Esophagus squamous epithelium (tissue), 5 donors: ENCODE data around the gene BEND5. TPM values are rescaled to one million over a fixed set of nuclear protein-coding genes. Genes with fewer than 3 reads are reported as not detected.

Experiments used
- DNase-seq: peaks from one replicate; lab custom pipeline; 2025; lab: John Stamatoyannopoulos, UW
- H3K27ac ChIP-seq, 4 donors: fragments of 200-600 bp; sonication (generic); one replicate each; pipeline ENCODE4 v1.5.1; 2016 to 2019; ENCODE audit warnings: mild to moderate bottlenecking in 1 of 4
- H3K27me3 ChIP-seq, 4 donors: fragments of 200-600 bp; sonication (generic); 1 replicate in 3 of 4; 2 replicates in 1 of 4; pipeline versions ENCODE4 v1.5.1 to v1.6.0; 2017 to 2021; ENCODE audit warnings: antibody characterized with exemption in 1 of 4
- H3K36me3 ChIP-seq, 3 donors: fragments of 200-600 bp; sonication (generic); one replicate each; pipeline ENCODE4 v1.5.1; 2016 to 2019
- H3K4me1 ChIP-seq, 3 donors: fragments of 200-600 bp; sonication (generic); one replicate each; pipeline ENCODE4 v1.5.1; 2017 to 2019
- H3K4me3 ChIP-seq, 4 donors: fragments of 200-600 bp; sonication (generic); 1 replicate in 3 of 4; 2 replicates in 1 of 4; pipeline ENCODE4 v1.5.1; 2016 to 2019; ENCODE audit warnings: mild to moderate bottlenecking in 2 of 4, moderate library complexity in 1 of 4
- H3K9me3 ChIP-seq, 3 donors: fragments of 200-600 bp; sonication (generic); one replicate each; pipeline ENCODE4 v1.5.1; 2016 to 2019
- POLR2A ChIP-seq, 4 donors: fragments of 450-650 bp; IDR thresholded peaks; one replicate each; pipeline ENCODE4 v1.6.1; 2017; ENCODE audit warnings: antibody characterized with exemption in 4 of 4, mild to moderate bottlenecking in 4 of 4, moderate library complexity in 3 of 4
- WGBS, 2 donors: methylation state at CpG; one replicate each; pipeline ENCODE4 v1.1.5; 2018; 5-methylcytosine and 5-hydroxymethylcytosine counted together
- intact Hi-C: fragments of 100-400 bp; cut with DNase I; formaldehyde crosslinking; loops from one replicate; pipeline ENCODE4 v1.15.0; 2022
- total RNA-seq, 4 donors: library from RNA; depleted of rRNA; stranded (reverse); fragments of >200 nt; gene quantifications; one replicate each; pipeline ENCODE4 v1.1.0, GENCODE V29; 2016
- TF ChIP-seq, protein P1 (sequence below), 6 experiments: fragments of 450-650 bp in 4 of 6; fragments of 200-600 bp in 2 of 6; sonication (generic) in 2 of 6; IDR thresholded peaks; one replicate each; pipeline ENCODE4 v1.5.1; 2016 to 2019; ENCODE audit warnings: antibody characterized with exemption in 6 of 6, mild to moderate bottlenecking in 4 of 6, moderate library complexity in 4 of 6
- donor health status: DM: yes; HTN: yes; CAD: no.

BEND5 gene
- total RNA-seq: 1 to 10 TPM in 2 of 4 donors, not detected in 2; 1.8 to 2.3 TPM

DNA sequence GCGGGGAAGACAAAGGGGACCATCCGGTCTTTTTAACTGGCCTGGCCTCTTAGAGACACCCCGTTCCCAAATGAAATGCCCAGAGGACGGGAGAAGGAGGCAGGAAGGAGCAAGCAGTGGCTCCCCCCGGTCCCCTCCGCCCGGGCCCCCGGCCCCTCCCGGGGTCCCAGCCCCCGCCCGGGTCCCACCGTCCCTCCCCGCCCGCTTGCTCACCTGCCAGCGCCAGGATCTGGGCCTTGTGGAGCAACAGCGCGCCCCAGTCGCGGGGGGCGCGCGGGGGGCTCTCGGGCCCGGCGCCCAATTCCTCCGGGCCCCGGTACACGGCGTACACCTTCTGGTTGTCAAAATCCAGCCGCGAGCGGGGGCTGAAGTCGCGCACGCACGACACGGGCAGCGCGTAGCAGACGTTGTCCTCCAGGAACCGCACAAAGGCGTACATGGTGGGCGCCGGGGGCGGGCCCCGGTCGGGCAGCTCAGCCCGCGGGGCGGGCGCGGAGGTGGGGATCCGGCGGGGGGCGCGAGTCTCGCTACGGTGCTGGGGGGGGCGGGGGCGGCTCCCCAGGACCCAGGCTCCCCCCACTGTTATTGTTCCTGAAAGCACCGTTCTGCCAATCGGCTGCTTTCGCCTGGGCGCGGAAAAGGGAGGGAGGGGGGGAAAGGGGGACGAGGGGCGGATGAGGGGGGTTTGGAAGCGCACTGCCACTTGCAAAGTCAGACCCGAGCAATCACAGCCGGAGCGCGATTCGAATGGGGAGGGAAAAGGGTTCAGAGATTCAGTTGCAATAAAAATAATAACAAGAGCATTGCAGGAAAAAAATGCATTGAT is at the start of gene BEND5:
Gene BEND5, minus strand, starts transcription at position 499 of the 826 bp plus-strand sequence. Its CDS starts 60 bp downstream, at position 439.
- peaks cover 11 to 56% (median 11%) of the 10 kb centered on the region in 3 donors for H3K4me1 ChIP-seq
- no peaks in the 10 kb centered on the region for H3K36me3 ChIP-seq
- TF ChIP-seq, protein P1, sequence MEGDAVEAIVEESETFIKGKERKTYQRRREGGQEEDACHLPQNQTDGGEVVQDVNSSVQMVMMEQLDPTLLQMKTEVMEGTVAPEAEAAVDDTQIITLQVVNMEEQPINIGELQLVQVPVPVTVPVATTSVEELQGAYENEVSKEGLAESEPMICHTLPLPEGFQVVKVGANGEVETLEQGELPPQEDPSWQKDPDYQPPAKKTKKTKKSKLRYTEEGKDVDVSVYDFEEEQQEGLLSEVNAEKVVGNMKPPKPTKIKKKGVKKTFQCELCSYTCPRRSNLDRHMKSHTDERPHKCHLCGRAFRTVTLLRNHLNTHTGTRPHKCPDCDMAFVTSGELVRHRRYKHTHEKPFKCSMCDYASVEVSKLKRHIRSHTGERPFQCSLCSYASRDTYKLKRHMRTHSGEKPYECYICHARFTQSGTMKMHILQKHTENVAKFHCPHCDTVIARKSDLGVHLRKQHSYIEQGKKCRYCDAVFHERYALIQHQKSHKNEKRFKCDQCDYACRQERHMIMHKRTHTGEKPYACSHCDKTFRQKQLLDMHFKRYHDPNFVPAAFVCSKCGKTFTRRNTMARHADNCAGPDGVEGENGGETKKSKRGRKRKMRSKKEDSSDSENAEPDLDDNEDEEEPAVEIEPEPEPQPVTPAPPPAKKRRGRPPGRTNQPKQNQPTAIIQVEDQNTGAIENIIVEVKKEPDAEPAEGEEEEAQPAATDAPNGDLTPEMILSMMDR (IDR thresholded peaks at IDR 0.05): no peak
- no peak for TF ChIP-seq POLR2A (IDR thresholded peaks at IDR 0.05)
- intact Hi-C loops: no loop called here
- no peak for DNase-seq
- no peaks in the 10 kb centered on the region for H3K9me3 ChIP-seq
- peak within 1 kb of the TSS; percentile 51 to 88 (median 68) for H3K27ac ChIP-seq
- peaks cover 0 to 31% (median 0%) of the 10 kb centered on the region in 4 donors for H3K27me3 ChIP-seq
- 1 to 8% methylated on average over 11 to 16 of the region's 73 CpGs for WGBS, 2 donors
- peak within 1 kb of the TSS; percentile 45 to 73 (median 61) for H3K4me3 ChIP-seq

DNA sequence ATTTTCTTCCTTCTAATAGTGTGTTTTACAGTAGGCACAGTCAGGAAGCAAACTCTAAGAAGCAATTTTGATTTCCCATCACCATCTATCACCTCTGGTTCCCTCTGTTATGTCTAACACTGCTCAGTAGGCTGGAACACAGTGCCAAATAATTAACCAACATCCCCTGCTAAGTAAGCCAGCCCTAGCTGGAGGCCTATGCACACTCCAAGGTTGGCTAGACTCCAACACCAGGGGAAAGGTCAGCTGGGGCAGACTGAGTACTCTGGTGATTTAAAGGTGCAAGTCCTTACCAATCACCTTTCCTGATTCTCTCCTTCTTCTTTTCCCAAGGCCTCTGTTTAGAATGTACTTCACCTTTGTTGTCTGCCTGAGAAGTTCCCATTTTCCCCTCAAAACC is 46.5 kb upstream of the BEND5 start:
- no peak for DNase-seq
- no peaks in the 10 kb centered on the region for H3K9me3 ChIP-seq
- no peaks in the 10 kb centered on the region for H3K36me3 ChIP-seq
- H3K27me3 ChIP-seq: peaks cover 0 to 66% (median 0%) of the 10 kb centered on the region in 4 donors
- no peak overlapping the region for H3K27ac ChIP-seq
- TF ChIP-seq, protein P1 (IDR thresholded peaks at IDR 0.05): no peak
- no peak for TF ChIP-seq POLR2A (IDR thresholded peaks at IDR 0.05)
- H3K4me1 ChIP-seq: no peaks in the 10 kb centered on the region
- intact Hi-C loops: no loop called here
- H3K4me3 ChIP-seq: no peak overlapping the region

GRCh38 chr1:48820491-48820890 is 43.8 kb upstream of the BEND5 start:
- WGBS, 2 donors: 89 to 96% methylated on average over 3 of the region's 3 CpGs
- peaks cover 0 to 39% (median 0%) of the 10 kb centered on the region in 4 donors for H3K27me3 ChIP-seq
- H3K4me3 ChIP-seq: no peak overlapping the region
- TF ChIP-seq POLR2A (IDR thresholded peaks at IDR 0.05): no peak
- TF ChIP-seq, protein P1 (IDR thresholded peaks at IDR 0.05): no peak
- DNase-seq: no peak
- no peaks in the 10 kb centered on the region for H3K9me3 ChIP-seq
- no peak overlapping the region for H3K27ac ChIP-seq
- no peaks in the 10 kb centered on the region for H3K36me3 ChIP-seq
- intact Hi-C loops: no loop called here
- no peaks in the 10 kb centered on the region for H3K4me1 ChIP-seq

GRCh38 chr1:48817505-48818114 is 40.9 kb upstream of the BEND5 start:
- 62 to 76% methylated on average over 4 of the region's 4 CpGs for WGBS, 2 donors
- H3K27me3 ChIP-seq: peaks cover 0 to 15% (median 0%) of the 10 kb centered on the region in 4 donors
- H3K9me3 ChIP-seq: no peaks in the 10 kb centered on the region
- TF ChIP-seq, protein P1 (IDR thresholded peaks at IDR 0.05): peak; percentile 32 to 66 (median 54)
- TF ChIP-seq POLR2A (IDR thresholded peaks at IDR 0.05): no peak
- intact Hi-C loops: loop anchor here (5.0 kb wide), 1 partner anchor 140 kb away; no protein-coding TSS in a partner anchor
- no peaks in the 10 kb centered on the region for H3K36me3 ChIP-seq
- DNase-seq: no peak
- no peak overlapping the region for H3K4me3 ChIP-seq
- no peaks in the 10 kb centered on the region for H3K4me1 ChIP-seq
- no peak overlapping the region for H3K27ac ChIP-seq

DNA sequence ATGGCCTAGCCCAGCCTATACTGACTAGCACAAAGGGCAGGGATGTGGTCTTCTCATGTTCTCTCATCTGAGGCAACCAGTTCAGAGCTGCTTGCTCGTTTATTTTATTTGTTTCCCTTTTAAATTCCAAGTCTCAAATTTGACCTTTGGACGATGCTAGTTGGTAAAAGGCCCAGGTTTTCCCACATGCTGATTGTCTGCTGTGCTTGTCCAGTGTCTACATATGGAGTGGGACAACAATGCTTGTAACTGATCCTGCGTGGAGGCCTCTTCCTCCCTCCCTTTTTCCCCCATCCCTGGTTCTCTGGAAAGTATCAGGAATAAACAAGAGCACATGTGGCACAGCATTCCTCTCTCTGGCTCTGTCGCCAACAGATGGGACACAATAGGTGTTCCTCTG is 34.0 kb upstream of the BEND5 start:
- no peak for TF ChIP-seq POLR2A (IDR thresholded peaks at IDR 0.05)
- TF ChIP-seq, protein P1 (IDR thresholded peaks at IDR 0.05): no peak
- H3K9me3 ChIP-seq: no peaks in the 10 kb centered on the region
- no peaks in the 10 kb centered on the region for H3K36me3 ChIP-seq
- no peak for DNase-seq
- intact Hi-C loops: no loop called here
- peaks cover 0 to 11% (median 0%) of the 10 kb centered on the region in 3 donors for H3K4me1 ChIP-seq
- no peak overlapping the region for H3K27ac ChIP-seq
- H3K4me3 ChIP-seq: no peak overlapping the region
- 46 to 72% methylated on average over 3 to 4 of the region's 4 CpGs for WGBS, 2 donors
- peaks cover 0 to 4% (median 0%) of the 10 kb centered on the region in 4 donors for H3K27me3 ChIP-seq
